WERI-Rb-1 (cell line): ENCODE results near the gene ESRRG.
"Not testable (repeated sequence)": the region's sequence is repeated elsewhere in the genome, so short reads cannot be mapped to it uniquely, and the experiment has no call there.

ENCODE experiments used
- DNase-seq: peaks from one replicate; pipeline ENCODE4 v3.0.0-alpha.2; 2020
- H3K27ac ChIP-seq: fragments of 250-450 bp; sonication (Bioruptor Pico); 2 replicates; pipeline ENCODE4 v1.5.1; 2020; ENCODE audit warnings: mild to moderate bottlenecking, moderate library complexity
- H3K27me3 ChIP-seq: fragments of 250-450 bp; sonication (Bioruptor Pico); 2 replicates; pipeline ENCODE4 v1.5.1; 2021; ENCODE audit warnings: mild to moderate bottlenecking, low read depth, moderate library complexity; ENCODE audit not compliant: insufficient read depth, severe bottlenecking
- H3K36me3 ChIP-seq: fragments of 250-450 bp; sonication (Bioruptor Pico); 2 replicates; pipeline ENCODE4 v1.5.1; 2020; ENCODE audit warnings: mild to moderate bottlenecking, moderate library complexity
- H3K4me3 ChIP-seq: 2 replicates; pipeline ENCODE4 v1.5.1; 2011; ENCODE audit warnings: low read depth, mild to moderate bottlenecking, control low read depth, low read length
- H3K9me3 ChIP-seq: fragments of 250-450 bp; sonication (Bioruptor Pico); 2 replicates; pipeline ENCODE4 v1.5.1; 2021; ENCODE audit warnings: mild to moderate bottlenecking, moderate library complexity; ENCODE audit not compliant: severe bottlenecking
- TF ChIP-seq, protein P1 (sequence below): IDR thresholded peaks from 2 replicates; pipeline ENCODE4 v1.5.1; 2011; ENCODE audit warnings: low read depth, mild to moderate bottlenecking, control low read depth, inconsistent platforms, low read length

The ESRRG gene

DNA sequence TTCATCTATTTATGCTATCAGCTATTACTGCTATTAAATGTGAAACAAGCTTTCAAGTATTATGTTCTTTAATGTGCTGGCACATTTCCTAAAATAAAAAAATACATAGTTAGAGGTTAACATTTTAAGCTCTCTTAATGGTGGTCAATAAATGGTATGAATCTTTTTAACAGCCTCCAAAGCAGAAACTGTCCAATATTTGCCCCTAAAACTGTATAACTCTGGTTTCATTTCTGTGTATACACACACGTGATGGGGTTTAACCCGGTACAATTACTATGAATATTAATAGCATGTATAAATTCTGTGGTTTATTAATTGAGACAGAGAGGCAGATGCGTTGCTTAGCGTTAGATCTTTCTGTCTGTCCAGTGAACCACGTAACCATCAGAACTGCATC is 2.2 kb downstream of the ESRRG start:
- H3K9me3 ChIP-seq = no peaks in the 10 kb centered on the region
- no peak for DNase-seq
- peaks cover 8% of the 10 kb centered on the region for H3K36me3 ChIP-seq
- H3K27me3 ChIP-seq = no peaks in the 10 kb centered on the region
- H3K4me3 ChIP-seq = peak overlapping the region; percentile 90
- TF ChIP-seq, protein P1, sequence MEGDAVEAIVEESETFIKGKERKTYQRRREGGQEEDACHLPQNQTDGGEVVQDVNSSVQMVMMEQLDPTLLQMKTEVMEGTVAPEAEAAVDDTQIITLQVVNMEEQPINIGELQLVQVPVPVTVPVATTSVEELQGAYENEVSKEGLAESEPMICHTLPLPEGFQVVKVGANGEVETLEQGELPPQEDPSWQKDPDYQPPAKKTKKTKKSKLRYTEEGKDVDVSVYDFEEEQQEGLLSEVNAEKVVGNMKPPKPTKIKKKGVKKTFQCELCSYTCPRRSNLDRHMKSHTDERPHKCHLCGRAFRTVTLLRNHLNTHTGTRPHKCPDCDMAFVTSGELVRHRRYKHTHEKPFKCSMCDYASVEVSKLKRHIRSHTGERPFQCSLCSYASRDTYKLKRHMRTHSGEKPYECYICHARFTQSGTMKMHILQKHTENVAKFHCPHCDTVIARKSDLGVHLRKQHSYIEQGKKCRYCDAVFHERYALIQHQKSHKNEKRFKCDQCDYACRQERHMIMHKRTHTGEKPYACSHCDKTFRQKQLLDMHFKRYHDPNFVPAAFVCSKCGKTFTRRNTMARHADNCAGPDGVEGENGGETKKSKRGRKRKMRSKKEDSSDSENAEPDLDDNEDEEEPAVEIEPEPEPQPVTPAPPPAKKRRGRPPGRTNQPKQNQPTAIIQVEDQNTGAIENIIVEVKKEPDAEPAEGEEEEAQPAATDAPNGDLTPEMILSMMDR = no peak
- H3K27ac ChIP-seq = peak overlapping the region; percentile 80

DNA sequence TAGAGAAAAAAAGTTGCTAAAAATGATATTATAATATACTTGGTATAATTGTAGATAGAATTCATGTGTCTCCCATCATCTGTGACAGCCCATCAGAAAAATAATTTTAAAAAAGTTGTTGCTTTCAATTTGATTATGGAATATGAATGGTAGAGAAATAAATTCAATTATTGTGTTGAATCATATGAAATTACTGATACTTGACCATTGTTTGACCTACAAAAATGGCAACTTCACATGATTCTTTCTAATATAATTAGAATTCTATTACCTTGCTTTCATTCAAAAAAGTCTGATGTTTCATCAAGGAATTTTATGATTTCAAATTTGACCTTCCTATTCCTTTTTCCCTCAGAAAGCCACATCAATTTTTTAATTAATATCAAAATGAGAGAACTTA is 11.5 kb downstream of the ESRRG start:
- peaks cover 25% of the 10 kb centered on the region for H3K36me3 ChIP-seq
- H3K9me3 ChIP-seq = no peaks in the 10 kb centered on the region
- TF ChIP-seq, protein P1 = no peak
- no peak overlapping the region for H3K4me3 ChIP-seq
- no peak overlapping the region for H3K27ac ChIP-seq
- H3K27me3 ChIP-seq = no peaks in the 10 kb centered on the region
- DNase-seq = no peak

DNA sequence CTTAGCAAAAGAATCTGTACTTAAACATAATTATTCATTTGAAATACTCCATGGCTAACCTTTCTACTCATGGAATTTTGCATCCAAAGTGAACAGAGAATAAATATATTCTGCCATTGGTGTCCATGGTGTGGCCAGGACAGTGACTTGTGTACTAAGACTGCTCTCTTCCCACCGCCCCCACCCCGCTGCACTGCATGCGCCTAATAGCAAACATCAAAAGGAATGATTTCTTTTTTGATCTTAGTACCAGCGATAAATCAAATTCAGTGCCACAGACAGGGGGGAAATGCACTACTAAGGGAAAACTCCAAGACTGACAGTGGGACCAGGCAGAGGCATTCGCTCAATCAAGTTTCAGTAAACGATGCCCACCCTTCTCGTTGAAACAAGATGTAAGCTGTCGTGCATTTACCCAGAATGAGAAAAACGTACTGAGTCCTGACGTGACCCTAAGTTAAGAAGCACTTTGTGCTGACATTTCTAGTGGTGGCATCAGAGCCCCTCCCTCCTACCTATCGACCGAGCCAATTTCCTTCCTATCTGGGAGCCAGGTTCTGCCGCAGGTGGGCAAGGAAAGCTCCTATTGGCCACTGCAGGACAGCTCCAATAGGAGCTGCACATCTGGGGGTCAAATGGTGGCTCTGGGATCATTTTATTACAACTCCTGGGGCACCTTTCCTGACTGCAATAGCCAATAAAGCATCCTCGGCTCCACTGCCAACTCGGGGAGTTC is 12.5 kb downstream of the ESRRG start:
- Histone ChIP-seq H3K9me3 (no peaks in the 10 kb centered on the region), H3K27me3 (no peaks in the 10 kb centered on the region), H3K36me3 (peaks cover 25% of the 10 kb centered on the region), H3K27ac (peak overlapping the region; percentile 77), H3K4me3 (peak overlapping the region; percentile 11; the same call in 1 of the 2 replicates)
- DNase-seq = peak; percentile 39
- TF ChIP-seq, protein P1 = no peak

GRCh38 chr1:216710055-216710454 is 13.2 kb downstream of the ESRRG start:
- Histone ChIP-seq H3K4me3 (peak overlapping the region; percentile 11; the same call in 1 of the 2 replicates), H3K9me3 (no peaks in the 10 kb centered on the region)

DNA sequence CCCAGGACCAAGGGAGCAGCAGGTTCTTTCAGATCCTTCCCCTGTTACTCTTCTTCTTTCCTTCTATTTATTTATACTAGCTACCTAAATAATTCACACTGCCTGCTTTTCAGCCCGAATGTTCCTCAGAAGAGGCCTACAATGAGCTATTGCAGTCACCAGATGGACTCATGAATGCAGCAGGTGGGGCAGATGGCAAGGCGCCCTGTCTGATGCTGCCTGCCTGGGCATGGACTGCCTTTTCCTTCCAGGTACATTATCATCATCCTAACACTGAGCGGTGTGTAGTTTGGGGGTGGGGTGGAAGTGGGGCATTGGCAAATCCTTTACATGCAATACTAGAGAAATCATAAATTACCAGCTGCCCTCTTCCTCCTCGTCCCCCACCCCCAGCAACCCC is 17.6 kb downstream of the ESRRG start:
- TF ChIP-seq, protein P1 = peak; percentile 3; the same call in 1 of the 2 replicates
- Histone ChIP-seq H3K27ac (peak overlapping the region; percentile 77), H3K27me3 (no peaks in the 10 kb centered on the region), H3K9me3 (no peaks in the 10 kb centered on the region), H3K36me3 (peaks cover 13% of the 10 kb centered on the region), H3K4me3 (no peak overlapping the region)
- peak; percentile 92 for DNase-seq

More at GRCh38 chr1:216710055-216710454, 13.2 kb downstream of the ESRRG start:
- DNase-seq = peak; percentile 81
- Histone ChIP-seq H3K27me3 (no peaks in the 10 kb centered on the region), H3K27ac (peak overlapping the region; percentile 77), H3K36me3 (peaks cover 23% of the 10 kb centered on the region)
- TF ChIP-seq, protein P1 = no peak

GRCh38 chr1:216704065-216704464 is 19.2 kb downstream of the ESRRG start:
- H3K27ac ChIP-seq = not testable (repeated sequence)

More at GRCh38 chr1:216704065-216704464, 19.2 kb downstream of the ESRRG start:
- not testable (repeated sequence) for H3K9me3 ChIP-seq, H3K27me3 ChIP-seq, DNase-seq, H3K4me3 ChIP-seq
- H3K36me3 ChIP-seq = peaks cover 15% of the 10 kb centered on the region
